Cortex of kidney (tissue), 1 donor: Measurements from ENCODE around the gene COBLL1.

ENCODE experiments used
- DNase-seq: peaks from one replicate; lab custom pipeline; 2025; lab: John Stamatoyannopoulos, UW

Gene COBLL1

GRCh38 chr2:164821338-164821737 is 20.3 kb downstream of the COBLL1 start:
- no peak for DNase-seq

- no peak for DNase-seq
Observed at GRCh38 chr2:164818149-164819136, 23.2 kb downstream of the COBLL1 start.

GRCh38 chr2:164816900-164817299 is 24.7 kb downstream of the COBLL1 start:
- no peak for DNase-seq

GRCh38 chr2:164816046-164816445 is 25.6 kb downstream of the COBLL1 start:
- DNase-seq = no peak

GRCh38 chr2:164815071-164815793 is 26.4 kb downstream of the COBLL1 start:
- no peak for DNase-seq

- DNase-seq = no peak
Observed at GRCh38 chr2:164813535-164813934, 28.1 kb downstream of the COBLL1 start.

- DNase-seq = no peak
Observed at GRCh38 chr2:164812378-164812777, 29.2 kb downstream of the COBLL1 start.

GRCh38 chr2:164811819-164812218 is 29.8 kb downstream of the COBLL1 start:
- DNase-seq = no peak

- DNase-seq = no peak
Observed at GRCh38 chr2:164810843-164811242, 30.8 kb downstream of the COBLL1 start.

GRCh38 chr2:164808776-164809175 is 32.8 kb downstream of the COBLL1 start:
- DNase-seq = no peak

- no peak for DNase-seq
Observed at GRCh38 chr2:164803776-164804466, 37.7 kb downstream of the COBLL1 start.

- no peak for DNase-seq
Observed at GRCh38 chr2:164802095-164802707, 39.4 kb downstream of the COBLL1 start.

- no peak for DNase-seq
Observed at GRCh38 chr2:164800572-164800971, 41.1 kb downstream of the COBLL1 start.

- DNase-seq = no peak
Observed at GRCh38 chr2:164797627-164798026, 44.0 kb downstream of the COBLL1 start.

- no peak for DNase-seq
Observed at GRCh38 chr2:164796999-164797398, 44.6 kb downstream of the COBLL1 start.

GRCh38 chr2:164794432-164795231 is 47.0 kb downstream of the COBLL1 start:
- no peak for DNase-seq

GRCh38 chr2:164794016-164794415 is 47.6 kb downstream of the COBLL1 start:
- DNase-seq = no peak

- DNase-seq = no peak
Observed at GRCh38 chr2:164793529-164793928, 48.1 kb downstream of the COBLL1 start.

GRCh38 chr2:164792316-164793170 is 49.1 kb downstream of the COBLL1 start:
- DNase-seq = no peak

- no peak for DNase-seq
Observed at GRCh38 chr2:164789968-164790367, 51.7 kb downstream of the COBLL1 start.
